ENCODE results near the gene CAPRIN2. TPM values are rescaled to one million over a fixed set of nuclear protein-coding genes. Genes with fewer than 3 reads are reported as not detected.

CAPRIN2 gene
- polyA plus RNA-seq, 1 donor from 2014 or later: 132 TPM

DNA sequence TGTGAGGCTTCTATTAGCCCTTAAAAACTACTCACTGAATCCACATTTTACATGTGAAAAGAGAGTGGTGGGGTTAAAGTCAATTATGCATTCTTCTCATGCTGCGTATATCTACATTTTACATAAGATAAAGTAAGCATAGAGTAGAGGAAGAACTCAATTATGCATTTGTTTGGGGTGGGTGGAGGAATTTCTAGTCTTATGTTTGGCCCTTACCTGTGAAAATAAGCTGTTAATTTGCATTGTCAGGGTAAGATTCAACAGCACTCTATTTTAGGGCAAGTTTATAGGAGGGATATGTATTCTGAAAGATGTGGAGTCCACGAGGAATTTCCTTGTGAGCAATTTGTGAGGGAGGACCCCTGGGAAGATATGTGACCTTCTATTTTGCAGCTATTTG, 30.9 kb upstream of the CAPRIN2 start:
- H3K27me3 ChIP-seq (ENCODE audit: insufficient read depth, low read depth, low read length): no peaks in the 10 kb centered on the region
- no peaks in the 10 kb centered on the region for H3K36me3 ChIP-seq (ENCODE audit: insufficient read depth, low read length)
- H3K4me3 ChIP-seq (ENCODE audit: low read length): no peak overlapping the region
- TF ChIP-seq SMC3 (conservative IDR thresholded peaks at IDR 0.05; ENCODE audit: poor library complexity): no peak
- TF ChIP-seq RAD21 (conservative IDR thresholded peaks at IDR 0.05): no peak
- no peak for TF ChIP-seq MXI1 (conservative IDR thresholded peaks at IDR 0.05; ENCODE audit: poor library complexity, severe bottlenecking)
- no peak for TF ChIP-seq TAF1 (IDR thresholded peaks at IDR 0.05; ENCODE audit: low read depth)
- no peak for TF ChIP-seq EZH2 (IDR thresholded peaks at IDR 0.05; ENCODE audit: borderline replicate concordance, insufficient read depth, low read length, poor library complexity, severe bottlenecking)
- no peak for TF ChIP-seq POLR2AphosphoS5 (IDR thresholded peaks at IDR 0.05)
- TF ChIP-seq, protein P1, sequence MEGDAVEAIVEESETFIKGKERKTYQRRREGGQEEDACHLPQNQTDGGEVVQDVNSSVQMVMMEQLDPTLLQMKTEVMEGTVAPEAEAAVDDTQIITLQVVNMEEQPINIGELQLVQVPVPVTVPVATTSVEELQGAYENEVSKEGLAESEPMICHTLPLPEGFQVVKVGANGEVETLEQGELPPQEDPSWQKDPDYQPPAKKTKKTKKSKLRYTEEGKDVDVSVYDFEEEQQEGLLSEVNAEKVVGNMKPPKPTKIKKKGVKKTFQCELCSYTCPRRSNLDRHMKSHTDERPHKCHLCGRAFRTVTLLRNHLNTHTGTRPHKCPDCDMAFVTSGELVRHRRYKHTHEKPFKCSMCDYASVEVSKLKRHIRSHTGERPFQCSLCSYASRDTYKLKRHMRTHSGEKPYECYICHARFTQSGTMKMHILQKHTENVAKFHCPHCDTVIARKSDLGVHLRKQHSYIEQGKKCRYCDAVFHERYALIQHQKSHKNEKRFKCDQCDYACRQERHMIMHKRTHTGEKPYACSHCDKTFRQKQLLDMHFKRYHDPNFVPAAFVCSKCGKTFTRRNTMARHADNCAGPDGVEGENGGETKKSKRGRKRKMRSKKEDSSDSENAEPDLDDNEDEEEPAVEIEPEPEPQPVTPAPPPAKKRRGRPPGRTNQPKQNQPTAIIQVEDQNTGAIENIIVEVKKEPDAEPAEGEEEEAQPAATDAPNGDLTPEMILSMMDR (IDR thresholded peaks at IDR 0.05; ENCODE audit: poor library complexity, severe bottlenecking): no peak
- TF ChIP-seq EP300 (conservative IDR thresholded peaks at IDR 0.05; ENCODE audit: poor library complexity, severe bottlenecking): no peak
- TF ChIP-seq, protein P2, sequence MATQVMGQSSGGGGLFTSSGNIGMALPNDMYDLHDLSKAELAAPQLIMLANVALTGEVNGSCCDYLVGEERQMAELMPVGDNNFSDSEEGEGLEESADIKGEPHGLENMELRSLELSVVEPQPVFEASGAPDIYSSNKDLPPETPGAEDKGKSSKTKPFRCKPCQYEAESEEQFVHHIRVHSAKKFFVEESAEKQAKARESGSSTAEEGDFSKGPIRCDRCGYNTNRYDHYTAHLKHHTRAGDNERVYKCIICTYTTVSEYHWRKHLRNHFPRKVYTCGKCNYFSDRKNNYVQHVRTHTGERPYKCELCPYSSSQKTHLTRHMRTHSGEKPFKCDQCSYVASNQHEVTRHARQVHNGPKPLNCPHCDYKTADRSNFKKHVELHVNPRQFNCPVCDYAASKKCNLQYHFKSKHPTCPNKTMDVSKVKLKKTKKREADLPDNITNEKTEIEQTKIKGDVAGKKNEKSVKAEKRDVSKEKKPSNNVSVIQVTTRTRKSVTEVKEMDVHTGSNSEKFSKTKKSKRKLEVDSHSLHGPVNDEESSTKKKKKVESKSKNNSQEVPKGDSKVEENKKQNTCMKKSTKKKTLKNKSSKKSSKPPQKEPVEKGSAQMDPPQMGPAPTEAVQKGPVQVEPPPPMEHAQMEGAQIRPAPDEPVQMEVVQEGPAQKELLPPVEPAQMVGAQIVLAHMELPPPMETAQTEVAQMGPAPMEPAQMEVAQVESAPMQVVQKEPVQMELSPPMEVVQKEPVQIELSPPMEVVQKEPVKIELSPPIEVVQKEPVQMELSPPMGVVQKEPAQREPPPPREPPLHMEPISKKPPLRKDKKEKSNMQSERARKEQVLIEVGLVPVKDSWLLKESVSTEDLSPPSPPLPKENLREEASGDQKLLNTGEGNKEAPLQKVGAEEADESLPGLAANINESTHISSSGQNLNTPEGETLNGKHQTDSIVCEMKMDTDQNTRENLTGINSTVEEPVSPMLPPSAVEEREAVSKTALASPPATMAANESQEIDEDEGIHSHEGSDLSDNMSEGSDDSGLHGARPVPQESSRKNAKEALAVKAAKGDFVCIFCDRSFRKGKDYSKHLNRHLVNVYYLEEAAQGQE (IDR thresholded peaks at IDR 0.05; ENCODE audit: borderline replicate concordance): no peak
- H3F3A ChIP-seq (ENCODE audit: insufficient read depth, low read length, poor library complexity, severe bottlenecking): no peaks in the 10 kb centered on the region
- H2AFZ ChIP-seq (ENCODE audit: low read depth, low read length): no peak overlapping the region
- H3K9me3 ChIP-seq (ENCODE audit: low read length): no peaks in the 10 kb centered on the region
- no peaks in the 10 kb centered on the region for H3K79me2 ChIP-seq (replicated peaks; ENCODE audit: insufficient read depth, low read length)
- no peak overlapping the region for H3K9ac ChIP-seq (ENCODE audit: low read length)
- no peaks in the 10 kb centered on the region for H3K9me2 ChIP-seq (ENCODE audit: insufficient read depth, low read length)
- no peaks in the 10 kb centered on the region for H4K20me1 ChIP-seq (ENCODE audit: insufficient read depth)
- H3K4me2 ChIP-seq (ENCODE audit: low read length): no peak overlapping the region
- no peak overlapping the region for H3K27ac ChIP-seq (ENCODE audit: low read length)

DNA sequence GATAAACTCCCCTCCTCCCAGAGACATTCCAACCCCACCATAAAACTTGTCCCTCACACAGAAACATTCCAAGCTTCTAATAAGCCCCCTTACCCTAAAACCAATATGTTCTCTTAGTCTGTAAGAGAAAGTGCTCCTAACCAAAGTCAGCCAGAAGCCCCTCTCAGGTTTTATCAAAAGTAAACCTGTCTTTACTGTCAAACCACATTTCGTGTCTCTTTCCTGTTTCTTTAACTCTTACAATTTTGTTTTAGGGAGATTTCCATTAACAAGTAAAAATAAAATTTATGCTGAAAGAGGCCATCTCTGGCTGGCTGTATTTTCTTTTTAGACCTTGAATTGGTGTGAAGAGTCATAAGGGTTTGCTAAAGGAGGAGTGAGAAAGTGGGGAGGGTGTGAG, 29.8 kb upstream of the CAPRIN2 start:
- Histone ChIP-seq H3F3A (ENCODE audit: insufficient read depth, low read length, poor library complexity, severe bottlenecking) (no peaks in the 10 kb centered on the region), H3K36me3 (ENCODE audit: insufficient read depth, low read length) (no peaks in the 10 kb centered on the region), H3K27me3 (ENCODE audit: insufficient read depth, low read depth, low read length) (no peaks in the 10 kb centered on the region), H3K9me3 (ENCODE audit: low read length) (no peaks in the 10 kb centered on the region), H3K4me3 (ENCODE audit: low read length) (no peak overlapping the region), H3K4me2 (ENCODE audit: low read length) (no peak overlapping the region), H4K20me1 (ENCODE audit: insufficient read depth) (no peaks in the 10 kb centered on the region), H3K79me2 (replicated peaks; ENCODE audit: insufficient read depth, low read length) (no peaks in the 10 kb centered on the region), H2AFZ (ENCODE audit: low read depth, low read length) (no peak overlapping the region), H3K9me2 (ENCODE audit: insufficient read depth, low read length) (no peaks in the 10 kb centered on the region), H3K9ac (ENCODE audit: low read length) (no peak overlapping the region), H3K27ac (ENCODE audit: low read length) (no peak overlapping the region)
- TF ChIP-seq, protein P1 (IDR thresholded peaks at IDR 0.05; ENCODE audit: poor library complexity, severe bottlenecking): no peak
- TF ChIP-seq EZH2 (IDR thresholded peaks at IDR 0.05; ENCODE audit: borderline replicate concordance, insufficient read depth, low read length, poor library complexity, severe bottlenecking): no peak
- TF ChIP-seq POLR2AphosphoS5 (IDR thresholded peaks at IDR 0.05): no peak
- TF ChIP-seq SMC3 (conservative IDR thresholded peaks at IDR 0.05; ENCODE audit: poor library complexity): no peak
- TF ChIP-seq RAD21 (conservative IDR thresholded peaks at IDR 0.05): no peak
- TF ChIP-seq TAF1 (IDR thresholded peaks at IDR 0.05; ENCODE audit: low read depth): no peak
- TF ChIP-seq, protein P2 (IDR thresholded peaks at IDR 0.05; ENCODE audit: borderline replicate concordance): no peak
- no peak for TF ChIP-seq MXI1 (conservative IDR thresholded peaks at IDR 0.05; ENCODE audit: poor library complexity, severe bottlenecking)
- no peak for TF ChIP-seq EP300 (conservative IDR thresholded peaks at IDR 0.05; ENCODE audit: poor library complexity, severe bottlenecking)
